GM23338 (cell line): ENCODE results near the gene SOST. TPM values are rescaled to one million over a fixed set of nuclear protein-coding genes. Genes with fewer than 3 reads are reported as not detected.

Source experiments
- ATAC-seq: fragments of 200-7000 bp; cut with Tn5 transposase; 3 replicates; pipeline ENCODE4 v1.9.1; 2020
- DNase-seq: peaks from one replicate; pipeline ENCODE4 v3.0.0-alpha.2; 2015; ENCODE audit warnings: low spot score
- H2AFZ ChIP-seq: fragments of 200-600 bp; sonication (generic); 2 replicates; pipeline ENCODE4 v1.8.0; 2016; ENCODE audit warnings: antibody characterized with exemption, mild to moderate bottlenecking, moderate library complexity
- H3F3A ChIP-seq: fragments of 200-600 bp; sonication (generic); replicated peaks from 2 replicates; pipeline ENCODE4 v1.8.0; 2017; ENCODE audit warnings: antibody characterized with exemption, mixed run types, low read depth
- H3K27ac ChIP-seq: fragments of 200-600 bp; sonication (generic); 2 replicates; pipeline ENCODE4 v1.6.1; 2016; ENCODE audit warnings: low read depth
- H3K27me3 ChIP-seq: fragments of 200-600 bp; sonication (generic); 2 replicates; pipeline ENCODE4 v1.8.0; 2016; ENCODE audit warnings: mild to moderate bottlenecking, mixed run types, moderate library complexity; ENCODE audit not compliant: insufficient read depth
- H3K36me3 ChIP-seq: fragments of 200-600 bp; sonication (generic); 2 replicates; pipeline ENCODE4 v1.8.0; 2016; ENCODE audit warnings: mild to moderate bottlenecking; ENCODE audit not compliant: insufficient read depth
- H3K4me1 ChIP-seq: fragments of 200-600 bp; sonication (generic); 2 replicates; pipeline ENCODE4 v1.8.0; 2016; ENCODE audit warnings: mild to moderate bottlenecking, moderate library complexity; ENCODE audit not compliant: insufficient read depth
- H3K4me2 ChIP-seq: fragments of 200-600 bp; sonication (generic); 2 replicates; pipeline ENCODE4 v1.7.1; 2017; ENCODE audit warnings: mixed run types
- H3K4me3 ChIP-seq: fragments of 200-600 bp; sonication (generic); 2 replicates; pipeline ENCODE4 v1.6.1; 2016; ENCODE audit warnings: mixed run types
- H3K79me2 ChIP-seq: fragments of 200-600 bp; sonication (generic); replicated peaks from 2 replicates; pipeline ENCODE4 v1.8.0; 2017; ENCODE audit warnings: mild to moderate bottlenecking; ENCODE audit not compliant: insufficient read depth
- H3K9me2 ChIP-seq: fragments of 200-600 bp; sonication (generic); 2 replicates; pipeline ENCODE4 v1.8.0; 2017; ENCODE audit not compliant: insufficient read depth
- H4K20me1 ChIP-seq: fragments of 200-600 bp; sonication (generic); replicated peaks from 2 replicates; pipeline ENCODE4 v1.8.0; 2017; ENCODE audit warnings: mild to moderate bottlenecking; ENCODE audit not compliant: insufficient read depth
- H3K27ac Mint-ChIP-seq: 2 replicates; pipeline ENCODE4 v1.8.0; 2020; ENCODE audit warnings: inconsistent platforms, mild to moderate bottlenecking, moderate library complexity, mixed read lengths
- H3K27me3 Mint-ChIP-seq: 3 replicates; pipeline ENCODE4 v1.8.0; 2022; ENCODE audit warnings: low read depth, mild to moderate bottlenecking, moderate library complexity, mixed read lengths, inconsistent platforms; ENCODE audit not compliant: insufficient read depth, poor library complexity
- H3K36me3 Mint-ChIP-seq: 3 replicates; pipeline ENCODE4 v1.8.0; 2021; ENCODE audit warnings: low read depth, mild to moderate bottlenecking, inconsistent platforms, moderate library complexity, mixed read lengths
- H3K4me1 Mint-ChIP-seq: 3 replicates; pipeline ENCODE4 v1.8.0; 2020; ENCODE audit warnings: mild to moderate bottlenecking, inconsistent platforms, mixed read lengths
- H3K4me3 Mint-ChIP-seq: 3 replicates; pipeline ENCODE4 v1.8.0; 2021; ENCODE audit warnings: moderate library complexity, mild to moderate bottlenecking, inconsistent platforms, mixed read lengths
- H3K9me3 Mint-ChIP-seq: 3 replicates; pipeline ENCODE4 v1.8.0; 2020; ENCODE audit warnings: moderate library complexity, mild to moderate bottlenecking, inconsistent platforms, mixed read lengths
- CREB1 ChIP-seq: fragments of 250-450 bp; sonication (Bioruptor Pico); IDR thresholded peaks from 2 replicates; pipeline ENCODE4 v1.5.0; 2020; ENCODE audit warnings: low read depth, mild to moderate bottlenecking, moderate library complexity
- EZH2 ChIP-seq: fragments of 200-600 bp; sonication (generic); IDR thresholded peaks from one replicate; pipeline ENCODE4 v1.8.0; 2017; ENCODE audit warnings: antibody characterized with exemption, mild to moderate bottlenecking, low read depth; ENCODE audit not compliant: unreplicated experiment
- EZH2phosphoT487 ChIP-seq: fragments of 200-600 bp; sonication (generic); IDR thresholded peaks from one replicate; pipeline ENCODE4 v1.8.1; 2018; ENCODE audit warnings: antibody characterized with exemption; ENCODE audit not compliant: unreplicated experiment
- NANOG ChIP-seq: IDR thresholded peaks from 2 replicates; pipeline ENCODE4 v1.6.1; 2016; ENCODE audit warnings: antibody characterized with exemption, borderline replicate concordance
- POLR2AphosphoS5 ChIP-seq: IDR thresholded peaks from 2 replicates; pipeline ENCODE4 v1.6.1; 2016; ENCODE audit warnings: antibody characterized with exemption, low read depth
- REST ChIP-seq: IDR thresholded peaks from one replicate; pipeline ENCODE4 v1.6.1; 2018; ENCODE audit warnings: antibody characterized with exemption; ENCODE audit not compliant: unreplicated experiment
- STAT1 ChIP-seq: IDR thresholded peaks from one replicate; pipeline ENCODE4 v1.6.1; 2016; ENCODE audit warnings: antibody characterized with exemption; ENCODE audit not compliant: unreplicated experiment
- ZNF114 ChIP-seq: fragments of 250-450 bp; sonication (Bioruptor Pico); IDR thresholded peaks from 2 replicates; pipeline ENCODE4 v1.5.0; 2020; ENCODE audit warnings: mild to moderate bottlenecking, moderate library complexity
- ZNF331 ChIP-seq: fragments of 250-450 bp; sonication (Bioruptor Pico); IDR thresholded peaks from 2 replicates; pipeline ENCODE4 v1.5.0; 2020; ENCODE audit warnings: low read depth, mild to moderate bottlenecking, moderate library complexity
- polyA plus RNA-seq: library from polyadenylated mRNA; unstranded; fragments of >200 nt; fragmentation: Nextera tagmentation; extraction: Ambion mirVana; gene quantifications from 2 replicates; pipeline ENCODE4 v1.2.1, GENCODE V29; 2016
- total RNA-seq: library from RNA; depleted of rRNA; stranded (reverse); fragments of >200 nt; shearing (Covaris generic); gene quantifications from 2 replicates; pipeline ENCODE4 v1.2.3, GENCODE V29; 2014
- TF ChIP-seq, protein P1 (sequence below), 2 experiments: fragments of 200-600 bp in 1 of 2; sonication (generic) in 1 of 2; conservative IDR thresholded peaks; 2 replicates each; pipeline versions ENCODE4 v1.5.1 to v1.6.1; 2016 to 2017; ENCODE audit warnings: antibody characterized with exemption in 2 of 2, low read depth in 2 of 2, mild to moderate bottlenecking in 2 of 2, moderate library complexity in 1 of 2
- TF ChIP-seq, protein P2 (sequence below): IDR thresholded peaks from 2 replicates; pipeline ENCODE4 v1.6.1; 2016; ENCODE audit warnings: antibody characterized with exemption

Gene SOST
- total and polyA plus RNA-seq, 2 experiments from 2014 or later = not detected

DNA sequence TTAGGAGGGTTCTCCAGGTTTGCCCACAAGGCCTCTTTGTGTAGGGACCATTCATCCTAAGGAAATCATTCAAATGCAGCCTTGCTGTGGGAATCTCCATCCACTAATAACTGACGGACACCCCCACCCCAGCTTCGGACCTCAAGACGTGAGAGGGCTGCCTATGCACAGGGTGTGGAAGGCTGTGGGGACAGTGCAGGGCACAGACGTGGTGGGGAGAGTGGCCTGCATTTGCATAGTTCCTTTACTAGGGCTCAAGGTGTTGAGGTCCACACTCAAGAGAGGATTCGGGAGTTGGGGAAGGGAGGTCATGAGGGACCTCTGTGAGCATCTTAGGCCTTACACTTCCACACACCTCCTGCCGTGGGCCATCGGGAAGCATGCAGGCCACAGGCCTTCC, 10.4 kb upstream of the SOST start:
- Mint-ChIP-seq H3K9me3 (no peaks in the 10 kb centered on the region), H3K4me3 (no peak overlapping the region), H3K27me3 (peaks cover 5% of the 10 kb centered on the region), H3K27ac (no peak overlapping the region), H3K36me3 (peaks cover 33% of the 10 kb centered on the region), H3K4me1 (no peaks in the 10 kb centered on the region)
- no peak overlapping the region for H3K4me2 ChIP-seq
- H3F3A ChIP-seq = no peaks in the 10 kb centered on the region
- H3K36me3 ChIP-seq = 0 out of 2 replicates have a peak, but pooled peaks cover 5% of the 10 kb centered on the region
- DNase-seq (no peak), ATAC-seq (no peak)
- H3K27ac ChIP-seq = no peak overlapping the region
- no peak for TF ChIP-seq EZH2
- no peak for TF ChIP-seq ZNF331
- TF ChIP-seq, protein P1, sequence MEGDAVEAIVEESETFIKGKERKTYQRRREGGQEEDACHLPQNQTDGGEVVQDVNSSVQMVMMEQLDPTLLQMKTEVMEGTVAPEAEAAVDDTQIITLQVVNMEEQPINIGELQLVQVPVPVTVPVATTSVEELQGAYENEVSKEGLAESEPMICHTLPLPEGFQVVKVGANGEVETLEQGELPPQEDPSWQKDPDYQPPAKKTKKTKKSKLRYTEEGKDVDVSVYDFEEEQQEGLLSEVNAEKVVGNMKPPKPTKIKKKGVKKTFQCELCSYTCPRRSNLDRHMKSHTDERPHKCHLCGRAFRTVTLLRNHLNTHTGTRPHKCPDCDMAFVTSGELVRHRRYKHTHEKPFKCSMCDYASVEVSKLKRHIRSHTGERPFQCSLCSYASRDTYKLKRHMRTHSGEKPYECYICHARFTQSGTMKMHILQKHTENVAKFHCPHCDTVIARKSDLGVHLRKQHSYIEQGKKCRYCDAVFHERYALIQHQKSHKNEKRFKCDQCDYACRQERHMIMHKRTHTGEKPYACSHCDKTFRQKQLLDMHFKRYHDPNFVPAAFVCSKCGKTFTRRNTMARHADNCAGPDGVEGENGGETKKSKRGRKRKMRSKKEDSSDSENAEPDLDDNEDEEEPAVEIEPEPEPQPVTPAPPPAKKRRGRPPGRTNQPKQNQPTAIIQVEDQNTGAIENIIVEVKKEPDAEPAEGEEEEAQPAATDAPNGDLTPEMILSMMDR (conservative IDR thresholded peaks at IDR 0.05; ENCODE audit: low read depth in 2 of 2) = no peak
- TF ChIP-seq ZNF114 (CRISPR knock-in tag) = no peak
- TF ChIP-seq STAT1 = no peak
- no peak for TF ChIP-seq POLR2AphosphoS5
- TF ChIP-seq EZH2phosphoT487 = no peak
- TF ChIP-seq CREB1 (CRISPR knock-in tag) = no peak
- TF ChIP-seq NANOG = no peak
- TF ChIP-seq, protein P2, sequence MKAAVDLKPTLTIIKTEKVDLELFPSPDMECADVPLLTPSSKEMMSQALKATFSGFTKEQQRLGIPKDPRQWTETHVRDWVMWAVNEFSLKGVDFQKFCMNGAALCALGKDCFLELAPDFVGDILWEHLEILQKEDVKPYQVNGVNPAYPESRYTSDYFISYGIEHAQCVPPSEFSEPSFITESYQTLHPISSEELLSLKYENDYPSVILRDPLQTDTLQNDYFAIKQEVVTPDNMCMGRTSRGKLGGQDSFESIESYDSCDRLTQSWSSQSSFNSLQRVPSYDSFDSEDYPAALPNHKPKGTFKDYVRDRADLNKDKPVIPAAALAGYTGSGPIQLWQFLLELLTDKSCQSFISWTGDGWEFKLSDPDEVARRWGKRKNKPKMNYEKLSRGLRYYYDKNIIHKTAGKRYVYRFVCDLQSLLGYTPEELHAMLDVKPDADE = no peak
- no peak for TF ChIP-seq REST
- H2AFZ ChIP-seq = no peak overlapping the region
- no peaks in the 10 kb centered on the region for H3K27me3 ChIP-seq
- no peak overlapping the region for H3K4me3 ChIP-seq
- H3K4me1 ChIP-seq = no peaks in the 10 kb centered on the region
- no peaks in the 10 kb centered on the region for H3K79me2 ChIP-seq
- no peaks in the 10 kb centered on the region for H4K20me1 ChIP-seq
- H3K9me2 ChIP-seq = no peaks in the 10 kb centered on the region
